GM21390 (cell line): Measurements from ENCODE around the gene REV3L.
"Not testable (repeated sequence)": the region's sequence is repeated elsewhere in the genome, so short reads cannot be mapped to it uniquely, and the experiment has no call there.

Experiments used
- ATAC-seq: cut with Tn5 transposase; IDR thresholded peaks from one replicate; pipeline ENCODE4 v1.9.1; 2021; ENCODE audit not compliant: unreplicated experiment

REV3L gene

GRCh38 chr6:111266276-111266675 is 216.7 kb downstream of the REV3L start:
- no peak for ATAC-seq

GRCh38 chr6:111265842-111266241 is 217.2 kb downstream of the REV3L start:
- ATAC-seq: no peak

- ATAC-seq: no peak
Measured at GRCh38 chr6:111263837-111264236, 219.2 kb downstream of the REV3L start.

GRCh38 chr6:111260570-111261298 is 222.3 kb downstream of the REV3L start:
- ATAC-seq: no peak

- peak; percentile 99 for ATAC-seq
Measured at GRCh38 chr6:111259089-111259831, 223.8 kb downstream of the REV3L start.

- ATAC-seq: no peak
Measured at GRCh38 chr6:111258615-111259088, 224.4 kb downstream of the REV3L start.

GRCh38 chr6:111258010-111258409 is 225.0 kb downstream of the REV3L start:
- no peak for ATAC-seq

- ATAC-seq: no peak
Measured at GRCh38 chr6:111256646-111257045, 226.4 kb downstream of the REV3L start.

- ATAC-seq: not testable (repeated sequence)
Measured at GRCh38 chr6:111255838-111256237, 227.2 kb downstream of the REV3L start.

- no peak for ATAC-seq
Measured at GRCh38 chr6:111254779-111255166, 228.2 kb downstream of the REV3L start.

GRCh38 chr6:111254004-111254778 is 228.8 kb downstream of the REV3L start:
- ATAC-seq: no peak

GRCh38 chr6:111252726-111253125 is 230.3 kb downstream of the REV3L start:
- no peak for ATAC-seq

- ATAC-seq: no peak
Measured at GRCh38 chr6:111250791-111251354, 232.1 kb downstream of the REV3L start.
